T1000 (cell line): ENCODE results near the gene HTR5A.
"Not testable (repeated sequence)": the region's sequence is repeated elsewhere in the genome, so short reads cannot be mapped to it uniquely, and the experiment has no call there.

Experiments used
- DNase-seq: peaks from one replicate; lab custom pipeline; 2025; ENCODE audit warnings: mixed read lengths; lab: John Stamatoyannopoulos, UW

The HTR5A gene

GRCh38 chr7:155069992-155070751 lies at the start of gene HTR5A:
Gene HTR5A, plus strand, starts transcription at chr7:155070324. Its CDS starts 576 bp downstream, at chr7:155070900.
- DNase-seq: peak; percentile 54

DNA sequence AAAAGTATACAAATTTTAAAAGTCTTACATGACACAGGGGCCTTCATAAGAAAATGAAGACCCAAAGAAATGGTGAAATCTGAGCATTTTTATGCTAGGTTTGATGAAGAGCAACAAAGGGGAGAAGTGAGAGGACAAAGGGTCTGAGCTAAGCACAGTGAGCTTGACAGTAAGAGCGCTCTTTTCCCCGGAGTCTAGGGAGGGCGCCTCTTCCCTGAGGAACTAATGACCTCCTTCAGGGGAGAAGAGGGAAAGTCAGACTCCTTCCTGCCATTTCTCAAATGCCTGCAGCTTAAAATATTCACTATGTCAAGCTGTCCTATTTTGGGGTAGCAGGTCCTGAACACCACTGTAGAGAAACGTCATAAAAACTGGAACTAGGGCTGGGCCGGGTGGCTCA lies 49.1 kb upstream of the HTR5A start:
- no peak for DNase-seq

- no peak for DNase-seq
Measured at GRCh38 chr7:155021699-155022145, 48.4 kb upstream of the HTR5A start.

- no peak for DNase-seq
Measured at GRCh38 chr7:155027879-155028278, 42.2 kb upstream of the HTR5A start.

- DNase-seq: no peak
Measured at GRCh38 chr7:155032978-155033377, 37.1 kb upstream of the HTR5A start.

GRCh38 chr7:155034495-155034894 lies 35.6 kb upstream of the HTR5A start:
- not testable (repeated sequence) for DNase-seq

- no peak for DNase-seq
Measured at GRCh38 chr7:155038335-155038734, 31.8 kb upstream of the HTR5A start.

DNA sequence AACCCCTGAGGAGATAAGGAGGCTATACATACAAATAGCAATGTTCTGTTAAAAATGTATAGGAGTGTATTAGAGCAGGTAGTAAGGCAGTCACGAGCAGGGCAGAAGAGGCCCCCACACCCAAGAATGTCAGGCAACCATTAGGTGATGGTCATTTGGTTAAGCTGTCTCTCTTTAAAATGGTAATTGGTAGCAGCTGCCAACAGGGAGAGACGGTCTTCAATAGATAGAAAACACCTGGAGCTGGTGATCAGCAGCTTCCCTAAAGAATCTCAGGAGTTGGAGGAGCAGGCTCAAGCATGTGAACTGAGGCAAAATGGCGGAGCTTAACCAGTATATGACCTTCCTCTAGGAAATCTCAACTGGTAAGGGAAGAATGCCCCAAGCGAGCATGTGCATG lies 26.4 kb upstream of the HTR5A start:
- no peak for DNase-seq

DNA sequence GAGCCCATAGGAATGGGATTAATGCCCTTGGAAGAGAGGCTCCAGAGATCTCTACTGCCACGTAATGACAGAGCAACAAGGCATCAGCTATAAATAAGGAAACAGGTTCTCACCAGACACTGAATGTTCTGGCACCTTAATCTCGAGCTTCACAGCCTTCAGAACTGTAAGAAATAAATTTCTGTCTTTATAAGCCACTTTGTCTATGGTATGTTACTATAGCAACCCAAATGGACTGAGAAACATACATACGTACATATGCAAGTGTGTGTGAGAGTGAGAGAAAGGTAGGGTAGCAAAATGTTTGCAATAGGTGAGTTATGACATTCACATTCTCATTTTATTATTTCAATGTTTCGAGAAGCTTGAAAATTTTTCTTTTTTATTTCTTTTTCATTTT lies 22.1 kb upstream of the HTR5A start:
- DNase-seq: no peak

DNA sequence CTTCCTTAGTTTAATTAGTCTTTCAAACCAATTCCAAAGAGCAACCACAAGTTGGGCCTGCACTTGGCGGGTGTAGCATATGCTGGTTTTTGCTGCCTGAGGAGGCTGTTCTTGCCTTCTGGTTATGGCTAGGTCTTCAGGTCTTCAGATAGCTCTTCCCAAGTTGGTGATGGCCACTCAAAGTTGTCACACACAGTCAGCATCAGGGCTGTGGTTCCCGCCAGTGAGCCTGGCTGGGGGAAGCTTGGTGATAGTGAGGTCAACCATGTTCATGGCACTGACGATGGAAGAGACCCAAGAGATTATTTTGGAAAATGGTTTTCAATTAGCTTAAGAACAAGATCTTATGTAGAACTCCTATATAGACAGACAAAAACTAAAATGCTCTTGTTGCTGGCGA lies 18.8 kb upstream of the HTR5A start:
- DNase-seq: no peak

GRCh38 chr7:155053002-155053401 lies 17.1 kb upstream of the HTR5A start:
- no peak for DNase-seq

DNA sequence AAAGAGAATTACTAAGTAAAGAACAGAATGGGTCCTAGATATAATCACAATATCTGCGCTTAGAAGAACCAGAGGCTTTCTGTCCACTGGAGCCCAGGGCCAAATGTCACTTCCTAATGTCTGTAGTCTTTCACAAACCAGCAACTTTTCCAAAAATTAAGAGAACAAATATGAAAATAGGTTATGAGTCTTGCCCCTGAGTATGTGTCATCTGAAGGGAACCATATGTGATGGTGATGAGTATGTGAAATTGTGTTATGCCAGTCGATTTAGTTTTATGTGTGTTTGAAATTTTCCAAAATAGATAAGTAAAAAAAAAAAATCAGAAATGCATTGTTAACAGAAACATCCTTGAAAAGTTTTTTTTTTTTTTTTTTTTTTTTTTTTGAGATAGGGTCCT lies 15.4 kb upstream of the HTR5A start:
- no peak for DNase-seq

DNA sequence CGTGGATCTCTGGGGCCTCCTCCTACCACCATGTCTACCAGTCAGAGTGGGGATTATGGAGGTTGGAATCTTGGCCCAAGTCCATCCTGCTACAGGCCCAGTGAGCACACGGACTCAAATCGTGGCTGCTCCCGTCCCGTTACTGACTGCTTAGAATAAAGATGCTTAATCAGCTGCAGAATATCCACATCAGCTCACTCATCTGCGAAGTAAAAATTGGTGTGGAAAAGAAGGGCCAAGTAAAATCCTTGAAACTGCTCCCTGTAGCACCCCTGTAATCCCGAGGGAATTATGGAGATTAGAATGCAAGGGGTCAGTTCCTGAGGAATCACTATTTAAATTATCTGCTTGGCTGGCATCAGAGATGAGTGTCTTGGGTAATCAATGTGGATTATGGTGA lies 13.0 kb upstream of the HTR5A start:
- no peak for DNase-seq

DNA sequence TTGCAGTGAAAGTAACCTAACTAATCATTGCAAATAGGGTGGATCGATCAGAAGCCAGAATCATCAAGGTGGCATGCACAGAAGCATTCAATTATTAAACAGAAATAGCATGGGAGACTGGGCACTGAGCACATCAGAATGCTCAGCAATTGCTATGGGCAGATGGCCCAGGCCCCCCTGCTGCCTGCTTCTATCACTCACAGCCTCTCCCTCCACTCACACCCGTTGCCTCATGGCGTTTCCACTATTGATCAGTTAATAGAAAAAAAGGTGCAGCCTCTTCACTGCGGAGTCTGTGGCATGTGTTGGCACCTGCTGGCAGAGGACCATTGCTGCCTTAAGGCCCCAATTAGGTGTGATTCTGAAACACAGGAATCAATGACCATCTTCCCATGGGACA lies 11.2 kb upstream of the HTR5A start:
- no peak for DNase-seq

DNA sequence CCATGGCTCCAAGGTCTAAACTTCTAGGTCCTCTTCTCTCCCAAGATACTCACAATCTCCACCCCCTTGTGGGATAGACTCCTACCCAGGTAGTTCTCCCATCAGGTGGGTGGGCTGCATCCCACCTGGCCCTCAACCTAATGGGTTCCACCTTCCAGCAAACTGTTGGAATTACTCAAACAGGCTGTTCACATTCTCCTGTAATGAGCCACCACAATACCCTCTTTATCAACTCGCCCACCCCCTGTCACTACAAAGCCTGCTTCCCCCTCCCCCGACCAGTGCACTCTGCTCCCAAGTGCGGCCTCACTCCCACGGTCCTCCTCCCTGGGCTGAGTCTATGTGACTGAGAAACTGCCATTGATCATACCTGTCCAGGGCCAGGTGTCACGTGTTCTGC lies 10.4 kb upstream of the HTR5A start:
- no peak for DNase-seq

GRCh38 chr7:155062411-155062810 lies 7.7 kb upstream of the HTR5A start:
- DNase-seq: no peak

GRCh38 chr7:155064186-155064585 lies 5.9 kb upstream of the HTR5A start:
- no peak for DNase-seq

GRCh38 chr7:155066417-155066950 lies 3.6 kb upstream of the HTR5A start:
- no peak for DNase-seq

GRCh38 chr7:155071121-155071651 lies 1.1 kb downstream of the HTR5A start:
- no peak for DNase-seq

DNA sequence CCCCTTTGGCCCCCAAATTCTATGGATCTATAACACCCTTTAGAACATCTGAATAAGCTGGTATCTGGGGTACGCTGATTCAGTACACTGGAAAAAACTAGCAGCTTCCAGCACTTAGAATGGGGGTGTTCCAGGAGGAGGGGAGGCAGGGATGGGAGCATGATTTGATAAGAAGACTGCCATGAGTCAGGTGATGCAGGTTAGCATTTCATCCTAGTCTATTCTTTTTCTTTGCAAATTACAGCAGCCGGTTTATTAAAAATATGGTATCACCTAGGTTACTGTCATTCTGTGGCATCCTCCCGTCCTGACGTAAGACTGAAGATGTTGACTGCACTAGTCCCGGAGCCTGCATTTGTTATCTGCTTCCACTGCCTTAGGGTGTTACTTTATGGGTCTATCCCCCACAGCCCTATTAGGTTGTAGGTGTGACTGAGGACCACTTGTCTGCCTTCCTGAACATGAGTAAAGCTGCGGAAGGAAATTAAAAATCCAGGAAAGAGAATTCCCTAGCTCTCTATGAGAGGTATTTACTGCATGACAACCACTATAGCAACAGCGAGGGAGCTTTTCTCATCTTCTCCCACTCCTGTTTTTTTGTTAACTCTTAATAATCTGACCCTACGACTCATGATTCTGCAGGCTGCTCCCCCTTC lies 1.9 kb downstream of the HTR5A start:
- no peak for DNase-seq

- no peak for DNase-seq
Measured at GRCh38 chr7:155073922-155074321, 3.8 kb downstream of the HTR5A start.

DNA sequence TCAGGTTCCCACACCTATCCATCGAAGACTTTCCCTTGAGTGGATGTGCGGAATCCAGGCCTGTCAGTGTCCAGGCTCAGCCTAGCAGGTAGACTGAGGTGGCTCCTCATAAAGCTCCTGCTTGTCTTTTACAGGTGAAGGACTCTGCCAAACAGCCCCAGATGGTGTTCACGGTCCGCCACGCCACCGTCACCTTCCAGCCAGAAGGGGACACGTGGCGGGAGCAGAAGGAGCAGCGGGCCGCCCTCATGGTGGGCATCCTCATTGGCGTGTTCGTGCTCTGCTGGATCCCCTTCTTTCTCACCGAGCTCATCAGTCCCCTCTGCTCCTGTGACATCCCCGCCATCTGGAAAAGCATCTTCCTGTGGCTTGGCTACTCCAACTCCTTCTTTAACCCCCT lies 13.9 kb downstream of the HTR5A start:
- no peak for DNase-seq

- no peak for DNase-seq
Measured at GRCh38 chr7:155084969-155085368, 14.8 kb downstream of the HTR5A start.
